KMS-11 (cell line): ENCODE results near the gene INSYN1.

Experiments
- H2AFZ ChIP-seq: fragments of 200-600 bp; sonication (generic); 2 replicates; pipeline ENCODE4 v1.6.1; 2016; ENCODE audit warnings: antibody characterized with exemption, mixed run types, low read depth
- H3K27ac ChIP-seq: fragments of 200-600 bp; sonication (generic); 2 replicates; pipeline ENCODE4 v1.6.1; 2016; ENCODE audit warnings: mild to moderate bottlenecking, mixed run types
- H3K27me3 ChIP-seq: fragments of 200-600 bp; sonication (generic); 2 replicates; pipeline ENCODE4 v1.6.1; 2017; ENCODE audit warnings: mild to moderate bottlenecking, low read depth, mixed run types, moderate library complexity; ENCODE audit not compliant: insufficient read depth
- H3K36me3 ChIP-seq: fragments of 200-600 bp; sonication (generic); 2 replicates; pipeline ENCODE4 v1.6.1; 2017; ENCODE audit warnings: mild to moderate bottlenecking, mixed run types; ENCODE audit not compliant: insufficient read depth
- H3K4me1 ChIP-seq: fragments of 200-600 bp; sonication (generic); 2 replicates; pipeline ENCODE4 v1.6.1; 2016; ENCODE audit warnings: mild to moderate bottlenecking, low read depth, mixed run types; ENCODE audit not compliant: poor library complexity, severe bottlenecking
- H3K4me2 ChIP-seq: fragments of 200-600 bp; sonication (generic); 2 replicates; pipeline ENCODE4 v1.7.0; 2016; ENCODE audit warnings: mild to moderate bottlenecking, mixed run types
- H3K4me3 ChIP-seq: fragments of 200-600 bp; sonication (generic); IDR thresholded peaks from 2 replicates; pipeline ENCODE4 v1.6.1; 2017; ENCODE audit warnings: low read depth, low read length, mixed read lengths; ENCODE audit not compliant: insufficient read depth
- H3K79me2 ChIP-seq: fragments of 200-600 bp; sonication (generic); 2 replicates; pipeline ENCODE4 v1.6.1; 2016; ENCODE audit warnings: low read depth, mixed run types; ENCODE audit not compliant: insufficient read depth
- H3K9ac ChIP-seq: fragments of 200-600 bp; sonication (generic); 2 replicates; pipeline ENCODE4 v1.6.1; 2016; ENCODE audit warnings: mild to moderate bottlenecking, mixed run types
- H4K20me1 ChIP-seq: fragments of 200-600 bp; sonication (generic); 2 replicates; pipeline ENCODE4 v1.6.1; 2016; ENCODE audit warnings: mild to moderate bottlenecking, mixed run types; ENCODE audit not compliant: insufficient read depth
- CTCF ChIP-seq: fragments of 200-600 bp; sonication (generic); conservative IDR thresholded peaks from 2 replicates; pipeline ENCODE4 v1.6.1; 2017; ENCODE audit warnings: low read depth, mild to moderate bottlenecking, antibody characterized with exemption, low read length, moderate library complexity, mixed read lengths

The INSYN1 gene

GRCh38 chr15:73715417-73715816, 37.7 kb downstream of the INSYN1 start:
- H3K36me3 ChIP-seq, result no peaks in the 10 kb centered on the region
- H3K27me3 ChIP-seq, result no peaks in the 10 kb centered on the region
- no peaks in the 10 kb centered on the region for H4K20me1 ChIP-seq
- no peaks in the 10 kb centered on the region for H3K4me1 ChIP-seq
- no peak overlapping the region for H3K27ac ChIP-seq
- H3K4me2 ChIP-seq, result no peak overlapping the region
- H3K4me3 ChIP-seq, result no peak overlapping the region
- no peak for TF ChIP-seq CTCF
- no peak overlapping the region for H3K9ac ChIP-seq
- H3K79me2 ChIP-seq, result no peaks in the 10 kb centered on the region
- no peak overlapping the region for H2AFZ ChIP-seq

- no peaks in the 10 kb centered on the region for H3K79me2 ChIP-seq
- H3K27me3 ChIP-seq, result no peaks in the 10 kb centered on the region
- H3K27ac ChIP-seq, result no peak overlapping the region
- H3K36me3 ChIP-seq, result no peaks in the 10 kb centered on the region
- no peak overlapping the region for H3K4me2 ChIP-seq
- no peak overlapping the region for H2AFZ ChIP-seq
- no peak for TF ChIP-seq CTCF
- no peak overlapping the region for H3K9ac ChIP-seq
- H3K4me3 ChIP-seq, result no peak overlapping the region
- H4K20me1 ChIP-seq, result no peaks in the 10 kb centered on the region
- no peaks in the 10 kb centered on the region for H3K4me1 ChIP-seq
These were observed 38.4 kb downstream of the INSYN1 start for GRCh38 chr15:73714695-73715301.

GRCh38 chr15:73712107-73712506, 41.0 kb downstream of the INSYN1 start:
- no peak overlapping the region for H3K4me2 ChIP-seq
- no peaks in the 10 kb centered on the region for H3K36me3 ChIP-seq
- H3K27me3 ChIP-seq, result no peaks in the 10 kb centered on the region

GRCh38 chr15:73711526-73711925, 41.6 kb downstream of the INSYN1 start:
- no peak for TF ChIP-seq CTCF
- Histone ChIP-seq H3K27ac (no peak overlapping the region), H4K20me1 (no peaks in the 10 kb centered on the region), H3K4me3 (no peak overlapping the region), H3K36me3 (no peaks in the 10 kb centered on the region), H3K79me2 (no peaks in the 10 kb centered on the region), H3K4me1 (no peaks in the 10 kb centered on the region), H3K4me2 (no peak overlapping the region), H3K27me3 (no peaks in the 10 kb centered on the region), H2AFZ (no peak overlapping the region), H3K9ac (no peak overlapping the region)

More at GRCh38 chr15:73712107-73712506, 41.0 kb downstream of the INSYN1 start:
- Histone ChIP-seq H4K20me1 (no peaks in the 10 kb centered on the region), H3K27ac (no peak overlapping the region), H2AFZ (no peak overlapping the region), H3K4me1 (no peaks in the 10 kb centered on the region), H3K79me2 (no peaks in the 10 kb centered on the region), H3K9ac (no peak overlapping the region), H3K4me3 (no peak overlapping the region)
- TF ChIP-seq CTCF, result no peak
